GM21576 (cell line): Measurements from ENCODE around the gene DYNC1LI1.
A peak's percentile ranks its signal among the peaks of the same experiment; 100 is the strongest.
"Not testable (repeated sequence)": the region's sequence is repeated elsewhere in the genome, so short reads cannot be mapped to it uniquely, and the experiment has no call there.

Experiments used
- ATAC-seq: cut with Tn5 transposase; IDR thresholded peaks from one replicate; pipeline ENCODE4 v1.9.1; 2021; ENCODE audit warnings: mild to moderate bottlenecking, moderate library complexity; ENCODE audit not compliant: unreplicated experiment

The DYNC1LI1 gene

GRCh38 chr3:32584660-32585059, 14.0 kb upstream of the DYNC1LI1 start:
- ATAC-seq, result no peak

- ATAC-seq, result no peak
Observed at GRCh38 chr3:32583708-32584107, 13.1 kb upstream of the DYNC1LI1 start.

GRCh38 chr3:32578669-32579068, 8.0 kb upstream of the DYNC1LI1 start:
- ATAC-seq, result not testable (repeated sequence)

GRCh38 chr3:32577581-32578556, 7.2 kb upstream of the DYNC1LI1 start:
- ATAC-seq, result peak; percentile 88

- no peak for ATAC-seq
Observed at GRCh38 chr3:32577174-32577573, 6.5 kb upstream of the DYNC1LI1 start.

GRCh38 chr3:32575451-32576113, 4.9 kb upstream of the DYNC1LI1 start:
- no peak for ATAC-seq

- peak; percentile 25 for ATAC-seq
Observed at GRCh38 chr3:32571192-32571485, 481 bp upstream of the DYNC1LI1 start.

GRCh38 chr3:32569540-32570420, 878 bp downstream of the DYNC1LI1 start:
- ATAC-seq, result peak; percentile 40

GRCh38 chr3:32568953-32569352, 1.7 kb downstream of the DYNC1LI1 start:
- no peak for ATAC-seq

- no peak for ATAC-seq
Observed at GRCh38 chr3:32564195-32564594, 6.5 kb downstream of the DYNC1LI1 start.

GRCh38 chr3:32562640-32563039, 8.0 kb downstream of the DYNC1LI1 start:
- ATAC-seq, result no peak

- no peak for ATAC-seq
Observed at GRCh38 chr3:32557640-32558352, 12.9 kb downstream of the DYNC1LI1 start.

GRCh38 chr3:32556332-32556731, 14.3 kb downstream of the DYNC1LI1 start:
- peak; percentile 43 for ATAC-seq

- ATAC-seq, result no peak
Observed at GRCh38 chr3:32553973-32554372, 16.7 kb downstream of the DYNC1LI1 start.

GRCh38 chr3:32553459-32553858, 17.2 kb downstream of the DYNC1LI1 start:
- no peak for ATAC-seq

GRCh38 chr3:32552013-32552412, 18.6 kb downstream of the DYNC1LI1 start:
- ATAC-seq, result no peak

- ATAC-seq, result no peak
Observed at GRCh38 chr3:32551496-32551895, 19.2 kb downstream of the DYNC1LI1 start.

- ATAC-seq, result no peak
Observed at GRCh38 chr3:32551087-32551486, 19.6 kb downstream of the DYNC1LI1 start.

- no peak for ATAC-seq
Observed at GRCh38 chr3:32545305-32545704, 25.4 kb downstream of the DYNC1LI1 start.

GRCh38 chr3:32544894-32545293, 25.8 kb downstream of the DYNC1LI1 start:
- no peak for ATAC-seq

- no peak for ATAC-seq
Observed at GRCh38 chr3:32542807-32543206, 27.9 kb downstream of the DYNC1LI1 start.
